Skeletal muscle satellite cell (primary cell): ENCODE measurements around the gene ZNF564. TPM values are rescaled to one million over a fixed set of nuclear protein-coding genes. Genes with fewer than 3 reads are reported as not detected.

ENCODE experiments used
- H3K27me3 ChIP-seq: 2 replicates; pipeline ENCODE4 v1.7.0; 2013; ENCODE audit warnings: low read length; ENCODE audit not compliant: control insufficient read depth, insufficient read depth
- H3K36me3 ChIP-seq: 2 replicates; pipeline ENCODE4 v1.7.0; 2013; ENCODE audit warnings: mild to moderate bottlenecking, control low read depth, low read length; ENCODE audit not compliant: insufficient read depth
- H3K4me1 ChIP-seq: 2 replicates; pipeline ENCODE4 v1.7.0; 2013; ENCODE audit warnings: low read length; ENCODE audit not compliant: control insufficient read depth, insufficient read depth
- H3K4me2 ChIP-seq: 2 replicates; pipeline ENCODE4 v1.7.0; 2013; ENCODE audit warnings: mild to moderate bottlenecking, low read length
- H3K4me3 ChIP-seq: 2 replicates; pipeline ENCODE4 v1.7.0; 2013; ENCODE audit warnings: low read length
- H3K9ac ChIP-seq: 2 replicates; pipeline ENCODE4 v1.7.0; 2013; ENCODE audit warnings: mild to moderate bottlenecking, low read depth, low read length, moderate library complexity
- H3K9me3 ChIP-seq: replicated peaks from 2 replicates; pipeline ENCODE4 v1.7.0; 2013; ENCODE audit warnings: mild to moderate bottlenecking, control low read depth, low read length
- small RNA-seq: library from RNA; depleted of rRNA; stranded (forward); fragments of <200 nt; gene quantifications from one replicate; pipeline ENCODE3, GENCODE V24; 2012

Gene ZNF564

GRCh38 chr19:12478234-12478941 is 72.9 kb downstream of the ZNF564 start:
- Histone ChIP-seq H3K4me3 (no peak overlapping the region), H3K27me3 (no peaks in the 10 kb centered on the region), H3K4me2 (no peak overlapping the region), H3K9me3 (no peaks in the 10 kb centered on the region), H3K9ac (no peak overlapping the region), H3K4me1 (no peaks in the 10 kb centered on the region), H3K36me3 (no peaks in the 10 kb centered on the region)

Small RNA genes lying within 50 kb of the gene (small RNA-seq; reads per million reads assigned to genes)
- gene MTCO1P27 (not detected), gene PPIAP20 (not detected)
